Upper lobe of left lung (tissue), 6 donors: ENCODE measurements around the gene EIF5A2. TPM values are rescaled to one million over a fixed set of nuclear protein-coding genes. Genes with fewer than 3 reads are reported as not detected.

Experiments
- ATAC-seq, 2 donors: fragments of 200-7000 bp; cut with Tn5 transposase; one replicate each; pipeline ENCODE4 v1.9.1; 2022; ENCODE audit warnings: mild to moderate bottlenecking in 2 of 2, moderate library complexity in 2 of 2; ENCODE audit not compliant: low FRiP score in 2 of 2
- DNase-seq, 2 donors: peaks; one replicate each; pipeline ENCODE4 v3.0.0-alpha.2; 2019 to 2020
- H3K27ac ChIP-seq, 4 donors: fragments of 200-600 bp; sonication (generic); one replicate each; pipeline ENCODE4 v1.5.1; 2016 to 2019
- H3K27me3 ChIP-seq, 4 donors: fragments of 200-600 bp; sonication (generic); one replicate each; pipeline ENCODE4 v1.5.1; 2017 to 2019
- H3K36me3 ChIP-seq, 4 donors: fragments of 200-600 bp; sonication (generic); one replicate each; pipeline ENCODE4 v1.5.1; 2016 to 2019
- H3K4me1 ChIP-seq, 4 donors: fragments of 200-600 bp; sonication (generic); one replicate each; pipeline ENCODE4 v1.5.1; 2018 to 2019
- H3K4me3 ChIP-seq, 4 donors: fragments of 200-600 bp; sonication (generic); one replicate each; pipeline ENCODE4 v1.5.1; 2017 to 2019; ENCODE audit warnings: mild to moderate bottlenecking in 2 of 4, moderate library complexity in 1 of 4
- H3K9me3 ChIP-seq, 4 donors: fragments of 200-600 bp; sonication (generic); one replicate each; pipeline ENCODE4 v1.5.1; 2018 to 2019
- CTCF ChIP-seq, 6 experiments: fragments of 450-650 bp in 4 of 6; fragments of 200-600 bp in 2 of 6; sonication (generic) in 2 of 6; IDR thresholded peaks; one replicate each; pipeline ENCODE4 v1.5.1; 2016 to 2019; ENCODE audit warnings: antibody characterized with exemption in 6 of 6
- EP300 ChIP-seq, 4 donors: sonication (generic); formaldehyde crosslinking; IDR thresholded peaks; one replicate each; pipeline ENCODE4 v1.5.1; 2017; ENCODE audit warnings: antibody characterized with exemption in 4 of 4, control low read depth in 2 of 4
- POLR2A ChIP-seq, 4 donors: fragments of 450-650 bp; IDR thresholded peaks; one replicate each; pipeline ENCODE4 v1.5.1; 2016 to 2017; ENCODE audit warnings: antibody characterized with exemption in 4 of 4, mild to moderate bottlenecking in 2 of 4
- POLR2AphosphoS5 ChIP-seq, 2 donors: sonication (generic); formaldehyde crosslinking; IDR thresholded peaks; one replicate each; pipeline ENCODE4 v1.5.1; 2017; ENCODE audit warnings: antibody characterized with exemption in 2 of 2
- WGBS, 2 donors: methylation state at CpG; one replicate each; pipeline ENCODE4 v1.1.5; 2017 to 2018; 5-methylcytosine and 5-hydroxymethylcytosine counted together
- total RNA-seq, 6 donors: library from RNA; depleted of rRNA in 4 of 6; stranded (reverse); fragments of >200 nt in 4 of 6; gene quantifications; one replicate each; pipeline versions ENCODE4 v1.1.0 to v1.2.1, GENCODE V29; 2016 to 2021
- donor health status: DM: no; HTN: no; CAD: no; lungs with moderate emphysema.
- donor health status: DM: no; HTN: yes; CAD: no; lungs with severe emphysema.

Gene EIF5A2
- total RNA-seq, 6 donors from 2014 or later: 2.0 to 6.2 (median 2.9) TPM; not detected in 2

GRCh38 chr3:170863816-170864215 is 44.6 kb downstream of the EIF5A2 start:
- 61 to 77% methylated on average over 4 of the region's 4 CpGs for WGBS, 2 donors
- Histone ChIP-seq H3K36me3 (peaks cover 16 to 36% (median 23%) of the 10 kb centered on the region in 4 donors), H3K4me1 (peaks cover 17 to 21% (median 19%) of the 10 kb centered on the region in 4 donors), H3K27me3 (no peaks in the 10 kb centered on the region), H3K27ac (no peak overlapping the region), H3K4me3 (no peak overlapping the region), H3K9me3 (no peaks in the 10 kb centered on the region)
- ATAC-seq (no peak), DNase-seq (no peak)
- TF ChIP-seq POLR2A (IDR thresholded peaks at IDR 0.05): no peak
- no peak for TF ChIP-seq CTCF (IDR thresholded peaks at IDR 0.05)
- no peak for TF ChIP-seq POLR2AphosphoS5 (IDR thresholded peaks at IDR 0.05)
- TF ChIP-seq EP300 (IDR thresholded peaks at IDR 0.05): no peak

- ATAC-seq: no peak
- peak overlapping the region in 1 of 4 donors; percentile 11 for H3K27ac ChIP-seq
- peaks cover 13 to 30% (median 21%) of the 10 kb centered on the region in 4 donors for H3K36me3 ChIP-seq
- no peak overlapping the region for H3K4me3 ChIP-seq
- 72 to 82% methylated on average over 10 of the region's 10 CpGs for WGBS, 2 donors
- no peak for DNase-seq
- no peaks in the 10 kb centered on the region for H3K27me3 ChIP-seq
- peaks cover 8 to 11% (median 9%) of the 10 kb centered on the region in 4 donors for H3K4me1 ChIP-seq
- H3K9me3 ChIP-seq: no peaks in the 10 kb centered on the region
- no peak for TF ChIP-seq CTCF (IDR thresholded peaks at IDR 0.05)
- peak in 1 of 2 donors; percentile 25 for TF ChIP-seq POLR2AphosphoS5 (IDR thresholded peaks at IDR 0.05)
Measured at GRCh38 chr3:170862618-170863374, 45.6 kb downstream of the EIF5A2 start.

- WGBS, 2 donors: 89 to 92% methylated on average over 5 of the region's 5 CpGs
- no peak for ATAC-seq
- no peak for DNase-seq
- no peaks in the 10 kb centered on the region for H3K27me3 ChIP-seq
- no peak overlapping the region for H3K27ac ChIP-seq
- H3K36me3 ChIP-seq: no peaks in the 10 kb centered on the region
- TF ChIP-seq CTCF (IDR thresholded peaks at IDR 0.05) (no peak), EP300 (IDR thresholded peaks at IDR 0.05) (no peak), POLR2A (IDR thresholded peaks at IDR 0.05) (no peak), POLR2AphosphoS5 (IDR thresholded peaks at IDR 0.05) (no peak)
- H3K4me3 ChIP-seq: no peak overlapping the region
- H3K4me1 ChIP-seq: no peaks in the 10 kb centered on the region
- no peaks in the 10 kb centered on the region for H3K9me3 ChIP-seq
Measured at GRCh38 chr3:170858599-170858998, 49.8 kb downstream of the EIF5A2 start.

- H3K4me3 ChIP-seq: no peak overlapping the region
- DNase-seq (no peak), ATAC-seq (no peak)
- no peak for TF ChIP-seq CTCF (IDR thresholded peaks at IDR 0.05)
- TF ChIP-seq POLR2AphosphoS5 (IDR thresholded peaks at IDR 0.05): no peak
- TF ChIP-seq POLR2A (IDR thresholded peaks at IDR 0.05): no peak
- H3K27ac ChIP-seq: no peak overlapping the region
- no peaks in the 10 kb centered on the region for H3K9me3 ChIP-seq
- WGBS, 2 donors: 67 to 72% methylated on average over 4 of the region's 4 CpGs
- no peaks in the 10 kb centered on the region for H3K4me1 ChIP-seq
- H3K27me3 ChIP-seq: no peaks in the 10 kb centered on the region
- no peaks in the 10 kb centered on the region for H3K36me3 ChIP-seq
Measured at GRCh38 chr3:170852324-170852723, 56.1 kb downstream of the EIF5A2 start.
